ENCODE data around the gene ST7.

GRCh38 chr7:117211614-117212013 lies 258.3 kb downstream of the ST7 start:
- TF ChIP-seq CTCF (IDR thresholded peaks at IDR 0.05) (no peak), POLR2A (IDR thresholded peaks at IDR 0.05) (no peak), EP300 (IDR thresholded peaks at IDR 0.05) (no peak)

Data from tibial nerve (tissue), 4 donors.